GM19023 (cell line): ENCODE data around the gene CR1.
"Not testable (repeated sequence)": the region's sequence is repeated elsewhere in the genome, so short reads cannot be mapped to it uniquely, and the experiment has no call there.

Source experiments
- ATAC-seq: cut with Tn5 transposase; IDR thresholded peaks from one replicate; pipeline ENCODE4 v1.9.1; 2021; ENCODE audit warnings: mild to moderate bottlenecking, moderate library complexity; ENCODE audit not compliant: unreplicated experiment

The CR1 gene

GRCh38 chr1:207579436-207579799, 83.5 kb downstream of the CR1 start:
- peak; percentile 90 for ATAC-seq

- ATAC-seq, result no peak
Measured at GRCh38 chr1:207581496-207582153, 85.7 kb downstream of the CR1 start.

- not testable (repeated sequence) for ATAC-seq
Measured at GRCh38 chr1:207589506-207589905, 93.5 kb downstream of the CR1 start.

GRCh38 chr1:207591205-207591604, 95.2 kb downstream of the CR1 start:
- not testable (repeated sequence) for ATAC-seq

GRCh38 chr1:207594095-207594494, 98.1 kb downstream of the CR1 start:
- not testable (repeated sequence) for ATAC-seq

GRCh38 chr1:207603777-207604176, 107.8 kb downstream of the CR1 start:
- no peak for ATAC-seq

- ATAC-seq, result no peak
Measured at GRCh38 chr1:207605444-207606361, 109.7 kb downstream of the CR1 start.

- no peak for ATAC-seq
Measured at GRCh38 chr1:207606362-207606755, 110.4 kb downstream of the CR1 start.

- ATAC-seq, result no peak
Measured at GRCh38 chr1:207612762-207613161, 116.8 kb downstream of the CR1 start.

GRCh38 chr1:207619871-207620542, 124.0 kb downstream of the CR1 start:
- peak; percentile 90 for ATAC-seq

GRCh38 chr1:207620543-207620893, 124.6 kb downstream of the CR1 start:
- no peak for ATAC-seq

GRCh38 chr1:207625504-207626071, 129.6 kb downstream of the CR1 start:
- not testable (repeated sequence) for ATAC-seq

GRCh38 chr1:207626972-207627337, 131.0 kb downstream of the CR1 start:
- no peak for ATAC-seq

- ATAC-seq, result no peak
Measured at GRCh38 chr1:207627496-207627895, 131.5 kb downstream of the CR1 start.

GRCh38 chr1:207628776-207629175, 132.8 kb downstream of the CR1 start:
- no peak for ATAC-seq

- ATAC-seq, result no peak
Measured at GRCh38 chr1:207631137-207631536, 135.2 kb downstream of the CR1 start.

GRCh38 chr1:207633226-207633625, 137.3 kb downstream of the CR1 start:
- ATAC-seq, result no peak

GRCh38 chr1:207633699-207634289, 137.8 kb downstream of the CR1 start:
- not testable (repeated sequence) for ATAC-seq

GRCh38 chr1:207634293-207634692, 138.3 kb downstream of the CR1 start:
- ATAC-seq, result not testable (repeated sequence)

GRCh38 chr1:207635569-207636186, 139.7 kb downstream of the CR1 start:
- not testable (repeated sequence) for ATAC-seq
